Activated naive CD8-positive, alpha-beta T cell treated with anti-CD3 and anti-CD28 coated beads, Interleukin-2, amount 50 U/mL, for 24 hours (primary cell): ENCODE results near the gene THUMPD3.
A peak's percentile ranks its signal among the peaks of the same experiment; 100 is the strongest.

Experiments used
- ATAC-seq: fragments of 150-1000 bp; cut with Tn5 transposase; one replicate; pipeline ENCODE4 v1.10.0; 2021
- DNase-seq: peaks from one replicate; pipeline ENCODE4 v3.0.0; 2021
- H3K27ac Mint-ChIP-seq: one replicate; pipeline ENCODE4 v1.8.0; 2021; ENCODE audit warnings: mild to moderate bottlenecking, mixed read lengths
- H3K27me3 Mint-ChIP-seq: one replicate; pipeline ENCODE4 v1.8.0; 2021; ENCODE audit warnings: mixed read lengths
- H3K36me3 Mint-ChIP-seq: one replicate; pipeline ENCODE4 v1.8.0; 2021; ENCODE audit warnings: low read depth, mixed read lengths
- H3K4me1 Mint-ChIP-seq: one replicate; pipeline ENCODE4 v1.8.0; 2021; ENCODE audit warnings: mixed read lengths
- H3K4me3 Mint-ChIP-seq: one replicate; pipeline ENCODE4 v1.8.0; 2021; ENCODE audit warnings: mild to moderate bottlenecking, moderate library complexity, mixed read lengths
- H3K9me3 Mint-ChIP-seq: one replicate; pipeline ENCODE4 v1.8.0; 2021; ENCODE audit warnings: mixed read lengths

THUMPD3 gene

GRCh38 chr3:9397906-9398699, 35.2 kb downstream of the THUMPD3 start:
- peaks cover 50% of the 10 kb centered on the region for H3K36me3 Mint-ChIP-seq

GRCh38 chr3:9398700-9399336, 36.0 kb downstream of the THUMPD3 start:
- no peak for ATAC-seq
- DNase-seq = peak; percentile 21
- Mint-ChIP-seq H3K9me3 (no peaks in the 10 kb centered on the region), H3K27me3 (peaks cover 2% of the 10 kb centered on the region), H3K27ac (peak overlapping the region; percentile 98), H3K4me3 (peak overlapping the region; percentile 92), H3K36me3 (peaks cover 44% of the 10 kb centered on the region), H3K4me1 (peaks cover 69% of the 10 kb centered on the region)

More at GRCh38 chr3:9397906-9398699, 35.2 kb downstream of the THUMPD3 start:
- Mint-ChIP-seq H3K4me3 (peak overlapping the region; percentile 92), H3K4me1 (peaks cover 71% of the 10 kb centered on the region), H3K27me3 (peaks cover 2% of the 10 kb centered on the region), H3K27ac (peak overlapping the region; percentile 98), H3K9me3 (no peaks in the 10 kb centered on the region)
- DNase-seq = peak; percentile 41
- ATAC-seq = no peak

DNA sequence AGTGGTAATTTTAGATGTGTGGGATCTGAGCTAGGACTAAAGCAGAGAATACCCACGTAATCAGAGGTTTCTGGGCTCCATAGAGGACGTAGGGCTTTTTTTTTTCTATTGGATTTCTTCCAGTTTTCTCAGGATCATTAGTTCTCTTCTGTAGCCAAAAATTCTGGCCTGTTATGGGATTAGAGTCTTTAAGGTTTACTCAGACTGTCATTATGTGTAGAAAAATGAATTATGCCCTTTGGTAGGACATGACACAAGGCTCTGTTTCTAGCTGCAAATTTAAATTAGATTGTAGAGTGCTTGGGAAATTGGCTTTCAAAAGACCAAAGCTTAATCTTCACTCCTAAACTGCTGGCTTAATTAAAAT, 36.5 kb downstream of the THUMPD3 start:
- H3K27ac Mint-ChIP-seq = peak overlapping the region; percentile 98
- H3K4me3 Mint-ChIP-seq = peak overlapping the region; percentile 92
- peaks cover 66% of the 10 kb centered on the region for H3K4me1 Mint-ChIP-seq
- ATAC-seq = no peak
- no peaks in the 10 kb centered on the region for H3K9me3 Mint-ChIP-seq
- no peak for DNase-seq
- H3K36me3 Mint-ChIP-seq = peaks cover 39% of the 10 kb centered on the region
- peaks cover 2% of the 10 kb centered on the region for H3K27me3 Mint-ChIP-seq

DNA sequence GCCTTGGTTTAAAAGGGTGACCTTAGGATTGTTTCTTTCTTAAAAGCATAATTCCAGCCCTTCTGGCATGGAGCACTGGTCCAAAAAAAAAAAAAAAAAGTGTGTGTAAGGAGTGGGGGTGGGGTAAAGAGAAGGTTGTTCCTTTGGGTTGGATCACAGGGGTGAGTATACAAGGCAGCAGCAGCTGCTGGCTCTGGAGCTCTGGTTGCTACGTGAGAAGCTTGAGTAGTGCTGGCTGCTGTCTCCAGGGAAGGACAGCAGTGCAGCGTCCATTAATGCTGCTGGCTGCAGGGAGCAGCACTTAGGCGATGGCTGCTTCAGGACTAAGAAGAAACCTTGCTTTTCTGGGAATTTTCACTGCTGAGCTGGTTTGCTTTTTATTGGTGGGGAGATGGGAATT, 36.9 kb downstream of the THUMPD3 start:
- Mint-ChIP-seq H3K4me3 (peak overlapping the region; percentile 92), H3K36me3 (peaks cover 35% of the 10 kb centered on the region), H3K27me3 (peaks cover 2% of the 10 kb centered on the region), H3K27ac (peak overlapping the region; percentile 98), H3K9me3 (no peaks in the 10 kb centered on the region), H3K4me1 (peaks cover 66% of the 10 kb centered on the region)
- ATAC-seq (no peak), DNase-seq (no peak)

DNA sequence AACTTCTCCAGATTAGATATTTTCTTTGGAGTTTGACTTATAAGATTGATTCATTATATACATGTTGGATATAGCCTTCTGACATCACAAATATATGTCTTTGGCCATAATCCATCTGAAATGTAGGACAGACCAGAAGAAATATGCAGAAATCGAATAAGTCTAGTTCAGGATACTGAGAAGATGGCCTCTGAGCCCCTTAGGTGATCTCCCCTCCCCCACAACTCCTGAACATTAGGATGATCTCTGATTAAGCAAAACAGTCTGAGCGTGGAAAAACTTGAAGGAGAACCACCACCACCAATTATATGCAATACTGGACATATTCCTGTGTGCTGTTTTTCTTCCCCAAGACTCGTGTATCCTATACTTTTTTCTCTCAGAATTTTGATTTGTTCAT, 37.8 kb downstream of the THUMPD3 start:
- Mint-ChIP-seq H3K4me3 (peak overlapping the region; percentile 92), H3K27ac (no peak overlapping the region), H3K27me3 (peaks cover 2% of the 10 kb centered on the region), H3K9me3 (no peaks in the 10 kb centered on the region), H3K4me1 (peaks cover 64% of the 10 kb centered on the region), H3K36me3 (peaks cover 26% of the 10 kb centered on the region)
- DNase-seq (no peak), ATAC-seq (no peak)

DNA sequence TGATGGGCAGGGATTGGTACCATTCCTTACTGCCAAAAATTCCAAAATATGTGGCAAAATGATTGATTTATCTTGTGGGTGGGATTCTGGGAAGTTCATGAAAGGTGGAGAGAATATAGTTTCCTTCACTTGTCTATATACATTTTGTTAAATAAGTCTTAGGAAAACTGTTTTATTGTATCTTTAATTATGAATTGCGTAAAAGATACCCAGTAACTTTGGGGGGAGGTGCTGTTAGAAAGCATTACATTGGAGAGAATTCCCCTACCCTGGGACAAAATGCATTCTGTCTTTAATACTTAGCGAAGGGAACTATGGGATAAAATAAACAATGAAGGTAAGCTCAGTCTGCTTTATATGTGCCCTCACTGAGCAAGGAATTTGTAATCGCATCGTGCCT, 39.1 kb downstream of the THUMPD3 start:
- ATAC-seq = no peak
- H3K36me3 Mint-ChIP-seq = peaks cover 24% of the 10 kb centered on the region

DNA sequence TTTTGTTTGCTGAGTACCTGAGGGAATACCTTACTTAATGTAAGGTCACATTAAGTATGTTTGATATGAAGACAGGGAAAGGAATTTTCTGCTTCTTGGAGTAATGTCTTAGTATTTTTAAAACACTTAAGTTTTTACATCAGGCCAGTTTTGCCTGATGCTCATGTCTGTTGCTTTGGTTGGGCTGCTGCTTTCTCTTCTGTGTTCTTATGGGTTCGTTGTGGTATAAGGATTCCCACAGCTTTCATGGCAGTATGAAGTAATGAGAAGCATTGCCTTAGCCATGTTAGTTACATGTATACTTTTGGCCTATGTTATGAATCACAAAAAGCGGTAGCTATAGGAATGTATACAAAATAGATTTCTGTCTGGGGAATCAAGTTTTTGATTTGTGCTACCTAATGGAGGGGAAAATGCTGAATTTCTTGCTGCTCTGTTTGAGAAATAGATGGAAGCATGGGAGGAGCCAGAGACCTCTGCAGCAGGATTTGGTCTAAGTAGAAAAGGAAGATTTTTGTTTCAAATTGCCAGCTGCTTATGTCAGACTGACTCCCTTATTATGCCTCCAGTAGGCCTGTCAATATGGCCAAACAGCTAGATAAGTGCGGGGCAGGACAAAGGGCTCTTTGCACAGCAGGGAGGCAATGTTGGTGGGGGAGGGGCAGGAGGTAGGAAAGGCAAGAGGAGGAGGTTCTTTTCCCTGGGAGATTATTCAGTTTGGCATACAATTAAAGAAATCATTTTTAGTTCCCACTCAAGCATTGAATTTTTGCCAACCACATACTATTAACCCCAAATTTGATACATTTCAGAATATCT, 39.8 kb downstream of the THUMPD3 start:
- H3K9me3 Mint-ChIP-seq = no peaks in the 10 kb centered on the region
- H3K4me3 Mint-ChIP-seq = peak overlapping the region; percentile 27
- DNase-seq = no peak
- H3K36me3 Mint-ChIP-seq = peaks cover 24% of the 10 kb centered on the region
- no peaks in the 10 kb centered on the region for H3K27me3 Mint-ChIP-seq
- H3K27ac Mint-ChIP-seq = no peak overlapping the region
- no peak for ATAC-seq
- peaks cover 77% of the 10 kb centered on the region for H3K4me1 Mint-ChIP-seq

More for the DNA sequence above, 39.1 kb downstream of the THUMPD3 start:
- peaks cover 2% of the 10 kb centered on the region for H3K27me3 Mint-ChIP-seq
- no peak for DNase-seq
- peak overlapping the region; percentile 56 for H3K27ac Mint-ChIP-seq
- H3K9me3 Mint-ChIP-seq = no peaks in the 10 kb centered on the region
- H3K4me1 Mint-ChIP-seq = peaks cover 73% of the 10 kb centered on the region
- peak overlapping the region; percentile 51 for H3K4me3 Mint-ChIP-seq

GRCh38 chr3:9403463-9403862, 40.6 kb downstream of the THUMPD3 start:
- Mint-ChIP-seq H3K4me1 (peaks cover 80% of the 10 kb centered on the region), H3K27ac (no peak overlapping the region), H3K36me3 (peaks cover 20% of the 10 kb centered on the region), H3K27me3 (no peaks in the 10 kb centered on the region), H3K4me3 (no peak overlapping the region), H3K9me3 (no peaks in the 10 kb centered on the region)
- ATAC-seq (no peak), DNase-seq (no peak)

- Mint-ChIP-seq H3K4me1 (peaks cover 83% of the 10 kb centered on the region), H3K4me3 (no peak overlapping the region), H3K27me3 (no peaks in the 10 kb centered on the region), H3K9me3 (no peaks in the 10 kb centered on the region), H3K36me3 (peaks cover 19% of the 10 kb centered on the region), H3K27ac (no peak overlapping the region)
- no peak for DNase-seq
- peak; percentile 20 for ATAC-seq
Measured at GRCh38 chr3:9404680-9405079, 41.8 kb downstream of the THUMPD3 start.

- peaks cover 83% of the 10 kb centered on the region for H3K4me1 Mint-ChIP-seq
- no peak overlapping the region for H3K27ac Mint-ChIP-seq
- no peaks in the 10 kb centered on the region for H3K27me3 Mint-ChIP-seq
- no peaks in the 10 kb centered on the region for H3K9me3 Mint-ChIP-seq
- ATAC-seq = no peak
- no peak overlapping the region for H3K4me3 Mint-ChIP-seq
- DNase-seq = no peak
- H3K36me3 Mint-ChIP-seq = peaks cover 16% of the 10 kb centered on the region
Measured at GRCh38 chr3:9405756-9406155, 42.9 kb downstream of the THUMPD3 start.

DNA sequence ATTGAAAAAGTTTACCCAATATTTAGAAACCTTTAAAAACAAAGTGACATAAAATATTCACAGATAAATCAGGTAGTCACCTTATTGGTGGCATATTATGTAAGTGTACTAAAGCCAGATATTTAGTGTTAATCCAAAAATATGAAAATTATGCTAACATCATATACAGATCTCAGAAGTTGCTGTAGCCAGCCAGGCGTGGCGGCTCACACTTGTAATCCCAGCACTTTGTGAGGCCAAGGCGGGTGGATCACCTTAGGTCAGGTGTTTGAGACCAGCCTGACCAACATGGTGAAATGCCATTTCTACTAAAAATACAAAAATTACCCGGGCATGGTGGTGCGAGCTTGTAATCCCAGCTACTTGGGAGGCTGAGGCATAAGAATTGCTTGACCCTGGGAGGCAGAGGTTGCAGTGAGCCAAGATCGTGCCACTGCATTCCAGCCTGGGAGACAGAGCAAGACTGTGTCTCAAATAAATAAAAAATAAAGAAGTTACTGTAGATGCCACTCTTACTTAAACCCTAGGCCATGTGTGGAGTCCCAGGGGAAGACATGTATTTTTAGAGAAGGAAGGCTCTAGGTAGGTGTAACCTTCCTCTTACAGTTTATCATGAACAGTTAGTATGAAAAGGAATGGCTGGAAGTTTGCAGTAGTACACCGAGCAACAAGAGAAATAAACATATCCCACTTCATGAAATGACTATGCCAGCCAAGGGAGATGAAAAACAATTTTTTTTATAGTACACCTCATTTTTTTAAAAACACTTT, 44.2 kb downstream of the THUMPD3 start:
- ATAC-seq (no peak), DNase-seq (no peak)
- no peaks in the 10 kb centered on the region for H3K9me3 Mint-ChIP-seq
- no peaks in the 10 kb centered on the region for H3K27me3 Mint-ChIP-seq
- peaks cover 78% of the 10 kb centered on the region for H3K4me1 Mint-ChIP-seq
- peaks cover 16% of the 10 kb centered on the region for H3K36me3 Mint-ChIP-seq
- H3K4me3 Mint-ChIP-seq = no peak overlapping the region
- no peak overlapping the region for H3K27ac Mint-ChIP-seq

DNA sequence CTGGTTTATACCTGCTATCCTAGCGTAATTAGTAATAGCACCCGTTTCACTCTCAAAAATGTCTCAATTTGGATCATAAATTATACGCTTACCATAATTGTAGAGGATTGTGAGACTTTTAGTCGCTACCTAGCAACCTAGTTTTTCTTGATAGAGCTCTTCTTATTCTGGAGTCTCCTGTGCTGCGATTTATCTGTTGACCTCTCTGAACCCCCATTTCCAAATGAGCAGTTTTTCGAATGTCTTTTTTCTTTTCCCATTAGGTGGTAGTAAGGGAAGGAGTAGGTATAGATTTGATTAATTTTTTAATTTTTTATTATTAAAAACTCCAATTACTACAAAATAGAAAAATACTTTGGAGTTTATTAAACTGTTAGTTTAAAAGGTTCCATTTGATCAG, 45.2 kb downstream of the THUMPD3 start:
- Mint-ChIP-seq H3K27ac (no peak overlapping the region), H3K4me1 (peaks cover 76% of the 10 kb centered on the region)

DNA sequence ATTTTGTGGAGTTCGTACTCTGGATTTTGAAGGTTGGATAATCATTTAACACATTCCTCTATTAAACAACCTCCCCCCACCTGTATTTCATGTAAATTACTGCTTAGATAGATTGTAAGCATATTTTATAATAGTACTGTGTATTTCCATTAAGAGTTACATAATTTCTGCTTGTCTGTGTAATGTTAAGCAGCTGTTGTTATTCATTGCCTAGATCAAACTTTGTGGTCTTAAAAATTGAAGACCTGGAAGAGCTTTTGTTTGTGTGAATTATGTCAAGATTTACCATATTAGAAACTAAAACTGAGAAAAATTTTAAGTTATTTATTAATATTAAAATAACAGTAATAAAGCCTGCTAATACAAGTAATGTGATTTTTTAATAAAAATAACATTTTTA, 45.7 kb downstream of the THUMPD3 start:
- peaks cover 74% of the 10 kb centered on the region for H3K4me1 Mint-ChIP-seq
- H3K4me3 Mint-ChIP-seq = no peak overlapping the region
- ATAC-seq = no peak
- H3K27ac Mint-ChIP-seq = no peak overlapping the region
- no peaks in the 10 kb centered on the region for H3K27me3 Mint-ChIP-seq
- peaks cover 22% of the 10 kb centered on the region for H3K36me3 Mint-ChIP-seq
- H3K9me3 Mint-ChIP-seq = no peaks in the 10 kb centered on the region
- DNase-seq = no peak

More for the DNA sequence above, 45.2 kb downstream of the THUMPD3 start:
- H3K9me3 Mint-ChIP-seq = no peaks in the 10 kb centered on the region
- no peak overlapping the region for H3K4me3 Mint-ChIP-seq
- no peak for DNase-seq
- ATAC-seq = no peak
- no peaks in the 10 kb centered on the region for H3K27me3 Mint-ChIP-seq
- peaks cover 19% of the 10 kb centered on the region for H3K36me3 Mint-ChIP-seq
